Ovary (tissue), 3 donors: Measurements from ENCODE around the gene EIF5A.

Experiments
- CTCF ChIP-seq, 3 donors: fragments of 450-650 bp in 2 of 3; fragments of 200-600 bp in 1 of 3; IDR thresholded peaks; one replicate each; pipeline versions ENCODE4 v1.5.1 to v1.8.0; 2016 to 2022; ENCODE audit warnings: antibody characterized with exemption in 3 of 3, mild to moderate bottlenecking in 1 of 3
- EP300 ChIP-seq: sonication (generic); formaldehyde crosslinking; IDR thresholded peaks from one replicate; pipeline ENCODE4 v1.6.1; 2017; ENCODE audit warnings: antibody characterized with exemption
- POLR2A ChIP-seq: fragments of 450-650 bp; IDR thresholded peaks from one replicate; pipeline ENCODE4 v1.6.1; 2017; ENCODE audit warnings: antibody characterized with exemption, mild to moderate bottlenecking, moderate library complexity
- donor health status: DM: no; HTN: no; CAD: no.

DNA sequence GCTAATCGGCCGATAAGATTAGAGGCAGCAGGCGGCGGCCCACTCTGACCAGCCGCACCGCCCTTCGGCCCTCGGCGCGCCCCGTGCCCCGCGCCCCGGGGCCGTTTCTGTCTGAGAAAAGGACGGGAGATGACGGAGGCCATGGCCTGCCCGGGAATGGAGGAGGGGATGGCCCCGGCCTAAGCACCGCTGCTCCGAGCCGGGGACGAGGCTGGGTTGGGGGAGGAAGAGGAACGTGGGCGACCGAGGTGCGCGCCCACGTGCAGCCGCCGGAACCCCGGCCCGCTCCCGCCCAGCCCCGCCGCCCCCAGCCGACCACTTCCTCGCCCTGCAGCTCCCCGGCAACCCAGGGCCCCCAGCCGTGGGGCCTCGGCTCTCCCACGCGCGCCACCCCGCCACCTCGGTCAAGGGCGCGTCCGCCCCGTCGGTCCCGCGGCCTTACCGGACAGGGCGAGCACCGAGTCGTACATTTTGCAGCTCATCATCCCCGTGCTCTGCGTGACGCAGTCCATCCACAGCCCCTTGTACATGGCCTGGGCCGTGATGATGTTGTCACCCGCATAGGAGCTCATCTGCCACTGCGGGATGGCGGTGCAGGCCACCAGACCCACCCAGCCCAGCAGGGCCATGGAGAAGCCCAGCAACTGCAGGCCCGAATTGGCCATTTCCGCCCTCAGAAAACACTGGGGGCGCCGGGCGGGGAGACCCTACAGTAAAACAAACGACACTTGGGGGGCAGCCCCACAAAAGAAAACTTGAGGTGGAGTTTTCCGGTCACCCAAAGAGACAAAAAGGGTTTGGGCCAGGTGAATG, 45.8 kb upstream of the EIF5A start:
- TF ChIP-seq CTCF (IDR thresholded peaks at IDR 0.05) (no peak), POLR2A (no peak), EP300 (no peak)
